Caki2 (cell line): Measurements from ENCODE around the gene FEZF1. TPM values are rescaled to one million over a fixed set of nuclear protein-coding genes. Genes with fewer than 3 reads are reported as not detected.
A peak's percentile ranks its signal among the peaks of the same experiment; 100 is the strongest.

ENCODE experiments used
- DNase-seq: peaks from one replicate; pipeline ENCODE4 v3.0.0-alpha.2; 2015; ENCODE audit warnings: low read depth
- in situ Hi-C: cut with HindIII; loops from 2 replicates; pipeline ENCODE4 v1.10.0; 2016; ENCODE audit warnings: low sequenced_read_pairs, low pct_unique_long_range_greater_than_20kb, mixed read lengths
- total RNA-seq: library from RNA; depleted of rRNA; stranded (reverse); fragments of >200 nt; shearing (Covaris generic); gene quantifications from 2 replicates; pipeline ENCODE4 v1.2.3, GENCODE V29; 2014; ENCODE audit warnings: low replicate concordance; rRNA removed

Gene FEZF1
- total RNA-seq: not detected in 2 replicates

GRCh38 chr7:122304319-122304975 is at the start of gene FEZF1:
TSS of gene FEZF1 (minus strand) at chr7:122304750. CDS start at chr7:122304437, 313 bp downstream.
- peak; percentile 46 for DNase-seq
- in situ Hi-C loops: no loop called here

GRCh38 chr7:122352454-122352853 is 47.9 kb upstream of the FEZF1 start:
- in situ Hi-C loops: no loop called here
- DNase-seq: no peak

GRCh38 chr7:122350701-122351100 is 46.2 kb upstream of the FEZF1 start:
- in situ Hi-C loops: no loop called here

GRCh38 chr7:122344303-122344620 is 39.7 kb upstream of the FEZF1 start:
- DNase-seq: no peak
- in situ Hi-C loops: no loop called here

More at GRCh38 chr7:122350701-122351100, 46.2 kb upstream of the FEZF1 start:
- no peak for DNase-seq

GRCh38 chr7:122343601-122344302 is 39.2 kb upstream of the FEZF1 start:
- DNase-seq: no peak

GRCh38 chr7:122340427-122340826 is 35.9 kb upstream of the FEZF1 start:
- in situ Hi-C loops: no loop called here
- no peak for DNase-seq

More at GRCh38 chr7:122343601-122344302, 39.2 kb upstream of the FEZF1 start:
- in situ Hi-C loops: no loop called here

- in situ Hi-C loops: no loop called here
- no peak for DNase-seq
Measured at GRCh38 chr7:122339145-122339904, 34.8 kb upstream of the FEZF1 start.

- in situ Hi-C loops: no loop called here
- DNase-seq: no peak
Measured at GRCh38 chr7:122337011-122337410, 32.5 kb upstream of the FEZF1 start.

GRCh38 chr7:122329145-122329802 is 24.7 kb upstream of the FEZF1 start:
- in situ Hi-C loops: no loop called here
- DNase-seq: no peak

- DNase-seq: no peak
- in situ Hi-C loops: no loop called here
Measured at GRCh38 chr7:122327969-122328368, 23.4 kb upstream of the FEZF1 start.

GRCh38 chr7:122316467-122317388 is 12.2 kb upstream of the FEZF1 start:
- in situ Hi-C loops: no loop called here
- no peak for DNase-seq

- in situ Hi-C loops: no loop called here
- DNase-seq: no peak
Measured at GRCh38 chr7:122315507-122316466, 11.2 kb upstream of the FEZF1 start.

GRCh38 chr7:122314284-122314683 is 9.7 kb upstream of the FEZF1 start:
- DNase-seq: no peak
- in situ Hi-C loops: no loop called here

GRCh38 chr7:122312789-122313188 is 8.2 kb upstream of the FEZF1 start:
- in situ Hi-C loops: no loop called here
- no peak for DNase-seq

GRCh38 chr7:122311734-122312450 is 7.3 kb upstream of the FEZF1 start:
- in situ Hi-C loops: no loop called here
- DNase-seq: no peak

GRCh38 chr7:122311050-122311700 is 6.6 kb upstream of the FEZF1 start:
- DNase-seq: no peak
- in situ Hi-C loops: no loop called here
